DOHH2 (cell line): ENCODE measurements around the gene ECD.

Experiments
- H3F3A ChIP-seq: fragments of 200-600 bp; sonication (generic), shearing (Covaris generic); 2 replicates; pipeline ENCODE4 v1.6.0; 2016; ENCODE audit warnings: antibody characterized with exemption, mild to moderate bottlenecking; ENCODE audit not compliant: control insufficient read depth, insufficient read depth
- H3K27ac ChIP-seq: fragments of 200-600 bp; sonication (generic); 2 replicates; pipeline ENCODE4 v1.5.1; 2014; ENCODE audit warnings: low read depth, mild to moderate bottlenecking, low read length, moderate library complexity
- H3K27me3 ChIP-seq: fragments of 200-600 bp; sonication (generic); 2 replicates; pipeline ENCODE4 v1.6.1; 2014; ENCODE audit warnings: mild to moderate bottlenecking, low read length, mixed read lengths; ENCODE audit not compliant: control insufficient read depth
- H3K36me3 ChIP-seq: fragments of 200-600 bp; sonication (generic); 2 replicates; pipeline ENCODE4 v1.6.1; 2014; ENCODE audit warnings: mild to moderate bottlenecking, low read length, moderate library complexity, mixed read lengths; ENCODE audit not compliant: control insufficient read depth
- H3K4me1 ChIP-seq: fragments of 200-600 bp; sonication (generic); 2 replicates; pipeline ENCODE4 v1.6.1; 2014; ENCODE audit warnings: mild to moderate bottlenecking, low read length, mixed read lengths; ENCODE audit not compliant: control insufficient read depth
- H3K4me2 ChIP-seq: fragments of 200-600 bp; sonication (generic); 2 replicates; pipeline ENCODE4 v1.6.0; 2014; ENCODE audit warnings: mild to moderate bottlenecking, low read length, moderate library complexity
- H3K4me3 ChIP-seq: fragments of 200-600 bp; sonication (generic); 2 replicates; pipeline ENCODE4 v1.5.1; 2014; ENCODE audit warnings: mild to moderate bottlenecking, low read length, mixed read lengths
- H3K79me2 ChIP-seq: fragments of 200-600 bp; sonication (generic); 2 replicates; pipeline ENCODE4 v1.6.1; 2014; ENCODE audit warnings: mild to moderate bottlenecking, low read length, mixed read lengths; ENCODE audit not compliant: control insufficient read depth
- H3K9me2 ChIP-seq: fragments of 200-600 bp; sonication (generic); replicated peaks from 2 replicates; pipeline ENCODE4 v1.6.1; 2014; ENCODE audit warnings: mild to moderate bottlenecking, low read length, mixed read lengths; ENCODE audit not compliant: control insufficient read depth
- H3K9me3 ChIP-seq: fragments of 200-600 bp; sonication (generic); 2 replicates; pipeline ENCODE4 v1.6.1; 2014; ENCODE audit warnings: antibody characterized with exemption, low read length, mixed read lengths; ENCODE audit not compliant: control insufficient read depth, insufficient read depth
- H4K20me1 ChIP-seq: fragments of 200-600 bp; sonication (generic); 2 replicates; pipeline ENCODE4 v1.6.0; 2014; ENCODE audit warnings: low read depth, mild to moderate bottlenecking, antibody characterized with exemption, low read length, moderate library complexity; ENCODE audit not compliant: control insufficient read depth, insufficient read depth
- CTCF ChIP-seq: fragments of 200-600 bp; sonication (generic); IDR thresholded peaks from one replicate; pipeline ENCODE4 v1.5.1; 2014; ENCODE audit warnings: antibody characterized with exemption, mild to moderate bottlenecking, low read depth, low read length; ENCODE audit not compliant: poor library complexity, severe bottlenecking
- EZH2phosphoT487 ChIP-seq: fragments of 200-600 bp; sonication (generic); IDR thresholded peaks from 2 replicates; pipeline ENCODE4 v1.6.1; 2017; ENCODE audit warnings: borderline replicate concordance, mild to moderate bottlenecking, antibody characterized with exemption, low read length, moderate library complexity, mixed read lengths

Gene ECD

GRCh38 chr10:73131913-73132686, 35.7 kb downstream of the ECD start:
- peaks cover 8% of the 10 kb centered on the region for H3F3A ChIP-seq
- H3K4me2 ChIP-seq = peak overlapping the region; percentile 26; the same call in 1 of the 2 replicates
- H3K4me3 ChIP-seq = no peak overlapping the region

GRCh38 chr10:73131301-73131700, 36.5 kb downstream of the ECD start:
- Histone ChIP-seq H3K9me2 (no peaks in the 10 kb centered on the region), H3K9me3 (no peaks in the 10 kb centered on the region), H4K20me1 (no peaks in the 10 kb centered on the region), H3K36me3 (peaks cover 68% of the 10 kb centered on the region), H3K4me2 (no peak overlapping the region), H3K27ac (no peak overlapping the region), H3K4me1 (peaks cover 12% of the 10 kb centered on the region), H3K27me3 (no peaks in the 10 kb centered on the region), H3K4me3 (no peak overlapping the region), H3K79me2 (no peaks in the 10 kb centered on the region), H3F3A (peaks cover 5% of the 10 kb centered on the region; the same call in 1 of the 2 replicates)
- TF ChIP-seq EZH2phosphoT487 = no peak
- TF ChIP-seq CTCF = no peak

More at GRCh38 chr10:73131913-73132686, 35.7 kb downstream of the ECD start:
- Histone ChIP-seq H3K27me3 (no peaks in the 10 kb centered on the region), H3K79me2 (no peaks in the 10 kb centered on the region), H4K20me1 (no peaks in the 10 kb centered on the region), H3K27ac (no peak overlapping the region), H3K36me3 (peaks cover 67% of the 10 kb centered on the region), H3K4me1 (peaks cover 12% of the 10 kb centered on the region), H3K9me3 (no peaks in the 10 kb centered on the region), H3K9me2 (no peaks in the 10 kb centered on the region)
- no peak for TF ChIP-seq EZH2phosphoT487
- no peak for TF ChIP-seq CTCF

GRCh38 chr10:73126343-73126742, 41.5 kb downstream of the ECD start:
- no peak overlapping the region for H3K27ac ChIP-seq
- H3K79me2 ChIP-seq = no peaks in the 10 kb centered on the region
- no peaks in the 10 kb centered on the region for H4K20me1 ChIP-seq
- no peaks in the 10 kb centered on the region for H3K4me1 ChIP-seq
- H3K36me3 ChIP-seq = peaks cover 47% of the 10 kb centered on the region
- no peak overlapping the region for H3K4me3 ChIP-seq
- no peak for TF ChIP-seq CTCF
- TF ChIP-seq EZH2phosphoT487 = no peak
- H3K27me3 ChIP-seq = no peaks in the 10 kb centered on the region
- H3K4me2 ChIP-seq = no peak overlapping the region
- H3K9me3 ChIP-seq = no peaks in the 10 kb centered on the region
- H3K9me2 ChIP-seq = no peaks in the 10 kb centered on the region
- H3F3A ChIP-seq = peaks cover 4% of the 10 kb centered on the region; the same call in 1 of the 2 replicates
